Osteocyte (in vitro differentiated cells): ENCODE results near the gene CHST15. TPM values are rescaled to one million over a fixed set of nuclear protein-coding genes. Genes with fewer than 3 reads are reported as not detected.

Source experiments
- DNase-seq: peaks from one replicate; pipeline ENCODE4 v3.0.0; 2021; ENCODE audit warnings: mixed read lengths; ENCODE audit not compliant: unreplicated experiment; ENCODE audit errors: extremely low spot score
- H3K27ac Mint-ChIP-seq: one replicate; pipeline ENCODE4 v1.8.0; 2021; ENCODE audit warnings: mild to moderate bottlenecking, mixed read lengths; ENCODE audit not compliant: unreplicated experiment
- H3K27me3 Mint-ChIP-seq: one replicate; pipeline ENCODE4 v1.8.0; 2021; ENCODE audit warnings: mixed read lengths; ENCODE audit not compliant: unreplicated experiment
- H3K36me3 Mint-ChIP-seq: one replicate; pipeline ENCODE4 v1.8.0; 2021; ENCODE audit warnings: mixed read lengths; ENCODE audit not compliant: unreplicated experiment
- H3K4me1 Mint-ChIP-seq: one replicate; pipeline ENCODE4 v1.8.0; 2021; ENCODE audit warnings: mixed read lengths; ENCODE audit not compliant: unreplicated experiment
- H3K4me3 Mint-ChIP-seq: one replicate; pipeline ENCODE4 v1.8.0; 2021; ENCODE audit warnings: mild to moderate bottlenecking, moderate library complexity, mixed read lengths; ENCODE audit not compliant: unreplicated experiment
- H3K9me3 Mint-ChIP-seq: one replicate; pipeline ENCODE4 v1.8.0; 2021; ENCODE audit warnings: mixed read lengths; ENCODE audit not compliant: unreplicated experiment
- total RNA-seq: library from RNA; stranded (reverse); gene quantifications from 2 replicates; pipeline ENCODE4 v1.2.1, GENCODE V29; 2021
- TF ChIP-seq, protein P1 (sequence below): fragments of 200-600 bp; sonication (generic); IDR thresholded peaks from 2 replicates; pipeline ENCODE4 v1.5.0; 2021; ENCODE audit warnings: antibody characterized with exemption, mild to moderate bottlenecking, moderate library complexity

Gene CHST15
- total RNA-seq, 1 donor from 2014 or later, result 66.3 TPM

DNA sequence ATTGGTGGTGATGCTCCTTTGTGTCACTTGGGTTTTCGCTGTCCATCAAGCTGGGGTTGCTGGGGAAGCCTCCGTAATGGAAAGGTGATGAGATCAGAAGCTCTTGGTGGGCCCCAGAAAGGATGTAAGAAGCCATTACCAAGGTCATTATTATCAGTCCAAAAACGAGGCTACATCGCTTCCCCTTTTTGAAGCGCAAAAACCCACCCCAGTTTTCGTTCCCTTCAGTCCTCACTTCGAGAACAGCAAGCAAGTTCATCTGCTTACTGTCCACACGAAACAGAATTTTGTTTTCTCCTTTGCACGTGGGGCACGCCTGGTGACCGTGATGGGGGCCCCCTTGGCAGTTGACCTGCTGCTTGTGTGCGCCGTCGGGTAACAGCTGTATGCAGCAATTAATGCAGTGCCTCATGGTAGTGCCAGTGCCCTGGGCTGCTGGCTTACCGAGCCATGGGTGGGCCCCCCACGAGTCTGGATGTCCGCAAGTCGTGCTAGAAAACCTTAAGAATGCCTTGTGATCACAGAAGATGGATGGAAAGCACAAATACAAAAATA, 47.5 kb downstream of the CHST15 start:
- Mint-ChIP-seq H3K4me1 (peaks cover 64% of the 10 kb centered on the region), H3K36me3 (peaks cover 42% of the 10 kb centered on the region)
- no peak for DNase-seq

DNA sequence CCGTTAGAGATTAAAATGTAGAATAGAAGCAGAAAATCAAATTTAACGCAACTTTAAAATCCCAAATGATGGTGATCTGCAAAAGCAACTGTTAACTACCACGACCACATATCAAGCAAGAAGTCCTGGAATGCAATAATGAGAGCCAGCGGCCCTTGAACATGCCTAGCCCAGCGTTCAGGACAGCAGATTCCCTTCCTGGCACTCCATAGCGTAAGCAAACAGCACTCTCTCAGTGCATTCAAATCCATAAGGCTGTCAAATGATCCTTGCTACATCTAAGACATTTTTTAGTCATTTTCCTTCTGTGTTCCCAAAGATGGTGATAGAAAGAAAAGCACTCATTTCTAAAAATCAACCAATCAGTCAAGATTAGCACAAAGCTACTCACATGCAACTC, 48.1 kb downstream of the CHST15 start:
- Mint-ChIP-seq H3K4me3 (no peak overlapping the region), H3K9me3 (no peaks in the 10 kb centered on the region), H3K27ac (no peak overlapping the region), H3K27me3 (no peaks in the 10 kb centered on the region), H3K4me1 (peaks cover 61% of the 10 kb centered on the region), H3K36me3 (peaks cover 48% of the 10 kb centered on the region)
- TF ChIP-seq, protein P1, sequence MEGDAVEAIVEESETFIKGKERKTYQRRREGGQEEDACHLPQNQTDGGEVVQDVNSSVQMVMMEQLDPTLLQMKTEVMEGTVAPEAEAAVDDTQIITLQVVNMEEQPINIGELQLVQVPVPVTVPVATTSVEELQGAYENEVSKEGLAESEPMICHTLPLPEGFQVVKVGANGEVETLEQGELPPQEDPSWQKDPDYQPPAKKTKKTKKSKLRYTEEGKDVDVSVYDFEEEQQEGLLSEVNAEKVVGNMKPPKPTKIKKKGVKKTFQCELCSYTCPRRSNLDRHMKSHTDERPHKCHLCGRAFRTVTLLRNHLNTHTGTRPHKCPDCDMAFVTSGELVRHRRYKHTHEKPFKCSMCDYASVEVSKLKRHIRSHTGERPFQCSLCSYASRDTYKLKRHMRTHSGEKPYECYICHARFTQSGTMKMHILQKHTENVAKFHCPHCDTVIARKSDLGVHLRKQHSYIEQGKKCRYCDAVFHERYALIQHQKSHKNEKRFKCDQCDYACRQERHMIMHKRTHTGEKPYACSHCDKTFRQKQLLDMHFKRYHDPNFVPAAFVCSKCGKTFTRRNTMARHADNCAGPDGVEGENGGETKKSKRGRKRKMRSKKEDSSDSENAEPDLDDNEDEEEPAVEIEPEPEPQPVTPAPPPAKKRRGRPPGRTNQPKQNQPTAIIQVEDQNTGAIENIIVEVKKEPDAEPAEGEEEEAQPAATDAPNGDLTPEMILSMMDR, result no peak
- DNase-seq, result no peak

More for the DNA sequence above, 47.5 kb downstream of the CHST15 start:
- Mint-ChIP-seq H3K27ac (no peak overlapping the region), H3K4me3 (no peak overlapping the region), H3K27me3 (no peaks in the 10 kb centered on the region), H3K9me3 (no peaks in the 10 kb centered on the region)
- TF ChIP-seq, protein P1, result no peak

DNA sequence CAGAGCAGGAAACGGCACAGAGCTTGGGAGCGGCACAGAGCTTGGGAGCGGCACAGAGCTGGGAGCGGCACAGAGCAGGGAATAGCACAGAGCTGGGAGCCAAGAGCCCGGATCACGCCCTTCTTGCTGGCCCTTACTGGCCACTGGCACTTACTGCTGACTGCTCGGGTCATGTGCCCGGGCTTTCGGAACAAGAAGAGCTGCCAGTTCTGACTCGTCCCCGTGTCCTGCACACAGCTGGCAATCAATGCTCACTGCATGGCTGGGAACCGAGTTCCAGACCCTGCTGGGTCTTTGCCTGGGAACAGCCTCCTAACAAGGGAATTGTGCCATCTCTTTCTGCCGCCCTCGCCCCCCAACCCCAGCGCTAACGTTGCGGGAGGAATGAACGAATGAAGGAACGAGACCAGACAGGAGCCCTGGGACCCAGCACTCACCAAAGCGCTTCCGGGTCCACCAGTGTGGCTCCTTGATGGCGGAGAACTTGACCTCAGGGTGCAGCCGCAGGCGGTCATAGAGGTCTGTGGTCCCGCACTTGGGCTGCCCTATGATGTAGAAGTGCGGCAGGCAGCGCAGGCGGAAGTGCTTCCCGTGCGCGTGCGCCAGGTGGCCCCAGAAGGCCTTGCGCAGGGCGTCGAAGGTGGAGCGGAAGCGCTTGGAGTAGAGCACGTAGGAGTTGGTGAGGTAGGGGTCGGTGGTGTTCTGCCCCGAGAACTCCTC, 49.1 kb downstream of the CHST15 start:
- H3K9me3 Mint-ChIP-seq, result no peaks in the 10 kb centered on the region
- H3K27me3 Mint-ChIP-seq, result no peaks in the 10 kb centered on the region
- H3K27ac Mint-ChIP-seq, result no peak overlapping the region
- peaks cover 57% of the 10 kb centered on the region for H3K36me3 Mint-ChIP-seq
- no peak overlapping the region for H3K4me3 Mint-ChIP-seq
- no peak for DNase-seq
- H3K4me1 Mint-ChIP-seq, result peaks cover 52% of the 10 kb centered on the region
- TF ChIP-seq, protein P1, result no peak

DNA sequence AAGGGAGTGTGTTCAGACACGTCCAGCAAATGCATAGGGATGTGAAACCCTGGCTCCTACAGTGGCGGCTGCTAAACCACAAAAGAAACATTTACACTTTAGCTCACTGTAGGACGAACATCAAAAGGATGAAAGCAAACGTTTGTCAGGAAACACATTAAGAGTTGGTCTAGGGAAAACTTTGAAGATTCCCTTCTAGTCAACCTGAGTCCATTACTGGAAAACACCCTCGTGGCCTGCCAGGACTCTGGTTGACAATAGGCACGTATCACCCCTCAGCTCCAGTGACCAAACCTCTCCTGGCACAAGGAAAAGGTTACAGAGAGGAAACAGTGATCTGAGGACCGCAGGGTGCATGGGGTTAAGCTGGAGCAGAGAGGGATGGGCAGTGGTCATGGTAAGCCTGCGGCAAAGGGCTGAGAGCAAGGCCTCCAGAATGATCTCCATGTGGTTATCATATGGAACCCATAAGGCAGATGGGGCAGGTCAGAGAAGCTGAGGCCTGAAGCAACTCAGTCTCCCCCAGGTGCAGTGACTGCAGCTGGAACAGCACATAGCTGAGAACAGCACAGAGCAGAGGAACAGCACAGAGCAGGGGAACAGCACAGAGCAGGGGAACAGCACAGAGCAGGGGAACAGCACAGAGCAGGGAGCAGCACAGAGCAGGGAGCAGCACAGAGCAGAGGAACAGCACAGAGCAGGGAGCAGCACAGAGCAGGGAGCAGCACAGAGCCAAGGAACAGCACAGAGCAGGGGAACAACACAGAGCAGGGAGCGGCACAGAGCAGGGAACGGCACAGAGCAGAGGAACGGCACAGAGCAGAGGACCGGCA, 49.9 kb downstream of the CHST15 start:
- H3K27ac Mint-ChIP-seq, result no peak overlapping the region

More for the DNA sequence above, 49.9 kb downstream of the CHST15 start:
- TF ChIP-seq, protein P1, result no peak
- Mint-ChIP-seq H3K36me3 (peaks cover 62% of the 10 kb centered on the region), H3K9me3 (no peaks in the 10 kb centered on the region), H3K4me1 (peaks cover 44% of the 10 kb centered on the region), H3K27me3 (no peaks in the 10 kb centered on the region), H3K4me3 (no peak overlapping the region)
- DNase-seq, result no peak
